ENCODE results near the gene GJD4. TPM values are rescaled to one million over a fixed set of nuclear protein-coding genes. Genes with fewer than 3 reads are reported as not detected.

The GJD4 gene
- polyA plus RNA-seq, 1 donor from 2014 or later: not detected

- Histone ChIP-seq H3K9ac (ENCODE audit: low read length) (no peak overlapping the region), H3K4me2 (ENCODE audit: low read length) (no peak overlapping the region), H4K20me1 (ENCODE audit: insufficient read depth) (no peaks in the 10 kb centered on the region), H3K4me3 (ENCODE audit: low read length) (no peak overlapping the region), H2AFZ (ENCODE audit: low read depth, low read length) (no peak overlapping the region), H3F3A (ENCODE audit: insufficient read depth, low read length, poor library complexity, severe bottlenecking) (no peaks in the 10 kb centered on the region), H3K36me3 (ENCODE audit: insufficient read depth, low read length) (no peaks in the 10 kb centered on the region), H3K27me3 (ENCODE audit: insufficient read depth, low read depth, low read length) (no peaks in the 10 kb centered on the region), H3K9me3 (ENCODE audit: low read length) (no peaks in the 10 kb centered on the region), H3K27ac (ENCODE audit: low read length) (no peak overlapping the region), H3K9me2 (ENCODE audit: insufficient read depth, low read length) (no peaks in the 10 kb centered on the region), H3K79me2 (replicated peaks; ENCODE audit: insufficient read depth, low read length) (no peaks in the 10 kb centered on the region)
- TF ChIP-seq MXI1 (conservative IDR thresholded peaks at IDR 0.05; ENCODE audit: poor library complexity, severe bottlenecking): no peak
- no peak for TF ChIP-seq POLR2AphosphoS5 (IDR thresholded peaks at IDR 0.05)
- no peak for TF ChIP-seq SMC3 (conservative IDR thresholded peaks at IDR 0.05; ENCODE audit: poor library complexity)
- TF ChIP-seq REST (IDR thresholded peaks at IDR 0.05; ENCODE audit: borderline replicate concordance): no peak
- TF ChIP-seq CTCF (IDR thresholded peaks at IDR 0.05; ENCODE audit: poor library complexity, severe bottlenecking): no peak
- TF ChIP-seq TAF1 (IDR thresholded peaks at IDR 0.05; ENCODE audit: low read depth): no peak
- TF ChIP-seq RAD21 (conservative IDR thresholded peaks at IDR 0.05): no peak
- no peak for TF ChIP-seq EP300 (conservative IDR thresholded peaks at IDR 0.05; ENCODE audit: poor library complexity, severe bottlenecking)
- no peak for TF ChIP-seq EZH2 (IDR thresholded peaks at IDR 0.05; ENCODE audit: borderline replicate concordance, insufficient read depth, low read length, poor library complexity, severe bottlenecking)
These were observed 28.4 kb upstream of the GJD4 start for GRCh38 chr10:35576730-35577129.

- H3K79me2 ChIP-seq (replicated peaks; ENCODE audit: insufficient read depth, low read length): no peaks in the 10 kb centered on the region
- no peaks in the 10 kb centered on the region for H3K9me3 ChIP-seq (ENCODE audit: low read length)
- H3K9ac ChIP-seq (ENCODE audit: low read length): no peak overlapping the region
- H3F3A ChIP-seq (ENCODE audit: insufficient read depth, low read length, poor library complexity, severe bottlenecking): no peaks in the 10 kb centered on the region
- H3K4me2 ChIP-seq (ENCODE audit: low read length): no peak overlapping the region
- H2AFZ ChIP-seq (ENCODE audit: low read depth, low read length): no peak overlapping the region
- H3K36me3 ChIP-seq (ENCODE audit: insufficient read depth, low read length): no peaks in the 10 kb centered on the region
- no peak overlapping the region for H3K4me3 ChIP-seq (ENCODE audit: low read length)
- TF ChIP-seq EZH2 (IDR thresholded peaks at IDR 0.05; ENCODE audit: borderline replicate concordance, insufficient read depth, low read length, poor library complexity, severe bottlenecking) (no peak), CTCF (IDR thresholded peaks at IDR 0.05; ENCODE audit: poor library complexity, severe bottlenecking) (no peak), TAF1 (IDR thresholded peaks at IDR 0.05; ENCODE audit: low read depth) (no peak), MXI1 (conservative IDR thresholded peaks at IDR 0.05; ENCODE audit: poor library complexity, severe bottlenecking) (no peak), REST (IDR thresholded peaks at IDR 0.05; ENCODE audit: borderline replicate concordance) (no peak), SMC3 (conservative IDR thresholded peaks at IDR 0.05; ENCODE audit: poor library complexity) (no peak), POLR2AphosphoS5 (IDR thresholded peaks at IDR 0.05) (no peak), RAD21 (conservative IDR thresholded peaks at IDR 0.05) (no peak), EP300 (conservative IDR thresholded peaks at IDR 0.05; ENCODE audit: poor library complexity, severe bottlenecking) (no peak)
- no peak overlapping the region for H3K27ac ChIP-seq (ENCODE audit: low read length)
- H3K9me2 ChIP-seq (ENCODE audit: insufficient read depth, low read length): no peaks in the 10 kb centered on the region
- no peaks in the 10 kb centered on the region for H3K27me3 ChIP-seq (ENCODE audit: insufficient read depth, low read depth, low read length)
- no peaks in the 10 kb centered on the region for H4K20me1 ChIP-seq (ENCODE audit: insufficient read depth)
These were observed 27.1 kb upstream of the GJD4 start for GRCh38 chr10:35577926-35578617.

All from neural cell (in vitro differentiated cells).